ENCODE results near the gene LMAN2.

DNA sequence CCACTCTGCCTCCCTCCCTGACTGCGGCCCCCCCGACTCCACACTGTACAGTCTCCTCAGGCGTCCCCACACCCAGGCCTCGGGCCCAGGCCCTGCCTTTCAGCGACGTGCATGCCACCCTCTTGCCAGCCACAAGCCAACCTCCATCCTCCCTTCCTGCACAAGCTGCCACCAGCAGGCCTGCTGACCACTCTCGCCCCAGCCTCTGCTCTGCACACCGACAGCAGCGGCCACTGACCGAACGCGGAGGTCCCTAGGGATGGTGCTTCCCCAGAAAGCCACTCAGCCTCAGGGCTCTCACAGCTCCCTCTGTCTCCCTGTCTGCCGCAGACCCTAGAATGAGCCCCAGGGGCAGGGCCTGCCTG, 18.6 kb downstream of the LMAN2 start:
- TF ChIP-seq, protein P1, sequence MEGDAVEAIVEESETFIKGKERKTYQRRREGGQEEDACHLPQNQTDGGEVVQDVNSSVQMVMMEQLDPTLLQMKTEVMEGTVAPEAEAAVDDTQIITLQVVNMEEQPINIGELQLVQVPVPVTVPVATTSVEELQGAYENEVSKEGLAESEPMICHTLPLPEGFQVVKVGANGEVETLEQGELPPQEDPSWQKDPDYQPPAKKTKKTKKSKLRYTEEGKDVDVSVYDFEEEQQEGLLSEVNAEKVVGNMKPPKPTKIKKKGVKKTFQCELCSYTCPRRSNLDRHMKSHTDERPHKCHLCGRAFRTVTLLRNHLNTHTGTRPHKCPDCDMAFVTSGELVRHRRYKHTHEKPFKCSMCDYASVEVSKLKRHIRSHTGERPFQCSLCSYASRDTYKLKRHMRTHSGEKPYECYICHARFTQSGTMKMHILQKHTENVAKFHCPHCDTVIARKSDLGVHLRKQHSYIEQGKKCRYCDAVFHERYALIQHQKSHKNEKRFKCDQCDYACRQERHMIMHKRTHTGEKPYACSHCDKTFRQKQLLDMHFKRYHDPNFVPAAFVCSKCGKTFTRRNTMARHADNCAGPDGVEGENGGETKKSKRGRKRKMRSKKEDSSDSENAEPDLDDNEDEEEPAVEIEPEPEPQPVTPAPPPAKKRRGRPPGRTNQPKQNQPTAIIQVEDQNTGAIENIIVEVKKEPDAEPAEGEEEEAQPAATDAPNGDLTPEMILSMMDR (IDR thresholded peaks at IDR 0.05; ENCODE audit: low read depth, low read length, poor library complexity, severe bottlenecking), result no peak
- TF ChIP-seq EZH2phosphoT487 (IDR thresholded peaks at IDR 0.05; ENCODE audit: borderline replicate concordance, low read length), result no peak
